GM10847 (cell line): ENCODE results near the gene CSK.

Source experiments
- POLR2A ChIP-seq: IDR thresholded peaks from 2 replicates; pipeline ENCODE4 v1.6.1; 2011; ENCODE audit not compliant: insufficient read length; ENCODE audit errors: extremely low read depth

Gene CSK

GRCh38 chr15:74824976-74825375, 43.1 kb downstream of the CSK start:
- TF ChIP-seq POLR2A = no peak

- TF ChIP-seq POLR2A = no peak
Measured at GRCh38 chr15:74825866-74826265, 44.0 kb downstream of the CSK start.

- TF ChIP-seq POLR2A = no peak
Measured at GRCh38 chr15:74826364-74826819, 44.5 kb downstream of the CSK start, which contains the start of gene CPLX3. Gene CPLX3 (plus strand): TSS chr15:74826627. CDS start chr15:74826704, 77 bp downstream.

GRCh38 chr15:74826921-74827320, 45.0 kb downstream of the CSK start:
- TF ChIP-seq POLR2A = no peak

- TF ChIP-seq POLR2A = no peak
Measured at GRCh38 chr15:74827614-74828013, 45.7 kb downstream of the CSK start.

GRCh38 chr15:74828835-74829234, 47.0 kb downstream of the CSK start:
- TF ChIP-seq POLR2A = no peak

GRCh38 chr15:74829486-74829885, 47.6 kb downstream of the CSK start:
- TF ChIP-seq POLR2A = no peak

- no peak for TF ChIP-seq POLR2A
Measured at GRCh38 chr15:74829991-74830390, 48.1 kb downstream of the CSK start.

GRCh38 chr15:74830868-74831267, 49.0 kb downstream of the CSK start:
- TF ChIP-seq POLR2A = no peak

GRCh38 chr15:74831813-74832495, 50.1 kb downstream of the CSK start:
- no peak for TF ChIP-seq POLR2A

GRCh38 chr15:74832826-74833225, 50.9 kb downstream of the CSK start:
- no peak for TF ChIP-seq POLR2A

- no peak for TF ChIP-seq POLR2A
Measured at GRCh38 chr15:74833376-74834107, 51.7 kb downstream of the CSK start.

- TF ChIP-seq POLR2A = no peak
Measured at GRCh38 chr15:74835312-74835823, 53.5 kb downstream of the CSK start.

- TF ChIP-seq POLR2A = no peak
Measured at GRCh38 chr15:74836846-74837245, 55.0 kb downstream of the CSK start.

- TF ChIP-seq POLR2A = no peak
Measured at GRCh38 chr15:74837482-74838136, 55.7 kb downstream of the CSK start.

- TF ChIP-seq POLR2A = no peak
Measured at GRCh38 chr15:74838137-74838516, 56.2 kb downstream of the CSK start.
